Myometrial cell (primary cell): Measurements from ENCODE around the gene NUDT6. TPM values are rescaled to one million over a fixed set of nuclear protein-coding genes. Genes with fewer than 3 reads are reported as not detected.

ENCODE experiments used
- total RNA-seq: library from RNA; depleted of rRNA; stranded (reverse); fragments of >200 nt; gene quantifications from 2 replicates; pipeline ENCODE4 v1.2.3, GENCODE V29; 2015

NUDT6 gene
- total RNA-seq: 9.4 and 12.1 TPM in 2 replicates

DNA sequence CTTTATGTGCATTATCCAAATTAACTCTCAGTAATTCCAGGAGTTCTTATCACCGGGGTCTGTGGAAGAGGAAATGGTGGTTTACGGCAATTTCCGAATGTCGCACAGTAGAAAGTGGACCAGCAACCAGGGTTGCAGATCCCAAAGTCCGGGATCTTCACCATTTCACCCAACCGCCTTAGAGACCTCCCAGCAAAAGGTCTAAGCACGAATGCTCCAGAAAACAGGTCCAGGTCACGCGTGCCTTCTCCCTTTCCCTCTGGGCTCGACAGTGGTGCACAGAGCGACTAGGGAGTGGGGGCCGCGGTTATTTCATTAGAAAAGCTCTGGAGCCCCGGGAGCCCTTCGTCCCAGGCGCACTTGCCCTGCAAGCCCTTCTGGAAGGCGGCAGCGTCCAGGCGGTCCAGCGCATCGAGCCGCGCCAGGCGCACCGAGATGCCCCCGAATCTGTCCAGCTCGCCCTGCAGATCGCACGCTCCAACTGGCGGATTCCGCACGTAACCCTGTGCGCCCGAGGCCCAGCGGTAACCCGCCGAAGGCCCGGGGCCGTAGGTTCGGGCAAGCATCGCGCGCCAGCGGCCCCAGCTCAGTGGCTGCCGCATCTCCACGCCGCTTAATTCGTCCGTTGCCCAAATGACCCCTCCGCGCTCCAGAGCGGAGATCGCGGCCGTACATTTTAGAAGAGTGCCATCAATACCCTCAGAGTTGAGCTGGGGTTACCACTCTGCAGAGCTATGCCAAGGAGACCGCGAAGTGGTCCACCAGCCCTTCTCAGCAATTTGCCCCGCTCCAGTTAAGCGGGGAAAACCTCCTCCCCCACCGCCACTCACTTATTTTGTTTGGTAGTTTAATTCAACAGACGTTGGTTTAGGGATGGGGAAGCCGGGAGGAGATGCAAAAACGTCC is at the start of gene NUDT6:
Gene NUDT6 (minus strand): TSS at position 627 of the 906 bp plus-strand sequence. CDS start 25 bp downstream, at position 602.

Other genes starting within 250 kb of the NUDT6 start
- gene BBS12, start 189.9 kb downstream of the NUDT6 start, total RNA-seq: 5.8 and 12.7 TPM in 2 replicates
- gene FGF2, start 95.8 kb downstream of the NUDT6 start, total RNA-seq: 11.5 and 18.3 TPM in 2 replicates